ENCODE measurements around the gene PDE4B.

GRCh38 chr1:66400660-66401059, 608.0 kb downstream of the PDE4B start:
- TF ChIP-seq CTCF (IDR thresholded peaks at IDR 0.05) (no peak), POLR2A (IDR thresholded peaks at IDR 0.05) (no peak)

Data from lower leg skin (tissue), 3 donors.